Measurements from ENCODE around the gene NCCRP1. TPM values are rescaled to one million over a fixed set of nuclear protein-coding genes. Genes with fewer than 3 reads are reported as not detected.

The NCCRP1 gene
- total and polyA plus RNA-seq, 2 donors (not counting 1 experiment from before 2014, with no cell fraction given), result not detected

DNA sequence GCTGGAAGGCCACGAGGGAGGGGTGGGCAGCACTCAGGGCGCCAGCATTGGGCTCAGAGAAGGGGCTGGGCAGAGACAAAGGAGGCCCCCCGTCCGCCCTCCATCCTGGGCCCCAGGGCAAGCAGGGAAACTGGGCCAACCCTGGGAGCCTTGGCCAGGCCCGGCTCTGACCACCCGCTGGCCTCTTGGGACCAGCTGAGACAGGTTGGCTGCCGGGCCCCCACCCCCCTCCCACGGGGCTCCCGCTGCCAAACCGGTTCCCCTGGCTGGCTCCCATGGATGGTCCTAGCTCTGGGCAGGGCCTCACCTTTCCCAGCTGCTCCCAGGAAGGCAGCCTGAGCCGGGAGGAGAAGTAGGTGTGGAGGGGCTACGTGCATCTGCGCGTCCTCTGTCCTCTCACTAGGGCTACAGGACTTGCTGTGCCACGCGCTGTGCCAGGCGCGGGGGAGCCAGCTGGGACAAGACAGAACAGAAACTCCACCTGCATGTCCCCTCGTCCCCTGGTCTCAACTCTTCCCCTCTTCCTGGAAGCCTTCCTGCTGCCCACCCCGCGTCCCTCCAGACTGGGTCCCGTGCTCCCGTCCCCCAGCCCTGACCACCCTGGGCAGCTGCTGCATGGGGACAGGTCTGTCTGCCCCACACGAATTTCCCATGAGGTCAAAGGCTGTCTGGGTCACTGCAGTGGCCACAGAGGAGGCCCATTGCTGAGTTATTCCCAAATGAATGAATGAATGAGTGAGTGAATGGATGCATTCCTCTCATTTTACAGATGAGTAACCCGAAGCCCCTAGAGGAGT lies 29.1 kb upstream of the NCCRP1 start:
- TF ChIP-seq, protein P1, sequence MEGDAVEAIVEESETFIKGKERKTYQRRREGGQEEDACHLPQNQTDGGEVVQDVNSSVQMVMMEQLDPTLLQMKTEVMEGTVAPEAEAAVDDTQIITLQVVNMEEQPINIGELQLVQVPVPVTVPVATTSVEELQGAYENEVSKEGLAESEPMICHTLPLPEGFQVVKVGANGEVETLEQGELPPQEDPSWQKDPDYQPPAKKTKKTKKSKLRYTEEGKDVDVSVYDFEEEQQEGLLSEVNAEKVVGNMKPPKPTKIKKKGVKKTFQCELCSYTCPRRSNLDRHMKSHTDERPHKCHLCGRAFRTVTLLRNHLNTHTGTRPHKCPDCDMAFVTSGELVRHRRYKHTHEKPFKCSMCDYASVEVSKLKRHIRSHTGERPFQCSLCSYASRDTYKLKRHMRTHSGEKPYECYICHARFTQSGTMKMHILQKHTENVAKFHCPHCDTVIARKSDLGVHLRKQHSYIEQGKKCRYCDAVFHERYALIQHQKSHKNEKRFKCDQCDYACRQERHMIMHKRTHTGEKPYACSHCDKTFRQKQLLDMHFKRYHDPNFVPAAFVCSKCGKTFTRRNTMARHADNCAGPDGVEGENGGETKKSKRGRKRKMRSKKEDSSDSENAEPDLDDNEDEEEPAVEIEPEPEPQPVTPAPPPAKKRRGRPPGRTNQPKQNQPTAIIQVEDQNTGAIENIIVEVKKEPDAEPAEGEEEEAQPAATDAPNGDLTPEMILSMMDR (conservative IDR thresholded peaks at IDR 0.05 in 1 of 2, IDR thresholded peaks at IDR 0.05 in 1 of 2; ENCODE audit: low read depth in 1 of 2, low read length in 2 of 2), result no peak
- TF ChIP-seq EZH2 (IDR thresholded peaks at IDR 0.05; ENCODE audit: low read length, missing control alignments), result no peak
- no peak overlapping the region for H3K4me3 ChIP-seq (replicated peaks in 1 of 4; ENCODE audit: control extremely low read depth in 1 of 4, insufficient read depth in 1 of 4, low read depth in 3 of 4, low read length in 4 of 4)
- H3K27ac ChIP-seq (ENCODE audit: insufficient read depth, low read length), result no peak overlapping the region
- no peaks in the 10 kb centered on the region for H3K36me3 ChIP-seq (ENCODE audit: control insufficient read depth, insufficient read depth, low read length)
- no peaks in the 10 kb centered on the region for H3K9me3 ChIP-seq (ENCODE audit: control insufficient read depth, insufficient read depth, low read depth, low read length)
- no peaks in the 10 kb centered on the region for H3K4me1 ChIP-seq (ENCODE audit: control insufficient read depth, extremely low read depth, insufficient read depth, low read length)
- no peak overlapping the region for H3K4me2 ChIP-seq (ENCODE audit: extremely low read depth, insufficient read depth, low read length)
- no peak overlapping the region for H2AFZ ChIP-seq (ENCODE audit: low read length)
- H3K27me3 ChIP-seq (ENCODE audit: control insufficient read depth, insufficient read depth, low read length), result no peaks in the 10 kb centered on the region
- no peak for DNase-seq (ENCODE audit: low read depth in 2 of 2)
- no peaks in the 10 kb centered on the region for H4K20me1 ChIP-seq (ENCODE audit: control insufficient read depth, extremely low read depth, insufficient read depth, low read length)
- peaks cover 4% of the 10 kb centered on the region for H3K79me2 ChIP-seq (ENCODE audit: control insufficient read depth, insufficient read depth, low read length)
- H3K9ac ChIP-seq (ENCODE audit: insufficient read depth, low read length), result no peak overlapping the region

DNA sequence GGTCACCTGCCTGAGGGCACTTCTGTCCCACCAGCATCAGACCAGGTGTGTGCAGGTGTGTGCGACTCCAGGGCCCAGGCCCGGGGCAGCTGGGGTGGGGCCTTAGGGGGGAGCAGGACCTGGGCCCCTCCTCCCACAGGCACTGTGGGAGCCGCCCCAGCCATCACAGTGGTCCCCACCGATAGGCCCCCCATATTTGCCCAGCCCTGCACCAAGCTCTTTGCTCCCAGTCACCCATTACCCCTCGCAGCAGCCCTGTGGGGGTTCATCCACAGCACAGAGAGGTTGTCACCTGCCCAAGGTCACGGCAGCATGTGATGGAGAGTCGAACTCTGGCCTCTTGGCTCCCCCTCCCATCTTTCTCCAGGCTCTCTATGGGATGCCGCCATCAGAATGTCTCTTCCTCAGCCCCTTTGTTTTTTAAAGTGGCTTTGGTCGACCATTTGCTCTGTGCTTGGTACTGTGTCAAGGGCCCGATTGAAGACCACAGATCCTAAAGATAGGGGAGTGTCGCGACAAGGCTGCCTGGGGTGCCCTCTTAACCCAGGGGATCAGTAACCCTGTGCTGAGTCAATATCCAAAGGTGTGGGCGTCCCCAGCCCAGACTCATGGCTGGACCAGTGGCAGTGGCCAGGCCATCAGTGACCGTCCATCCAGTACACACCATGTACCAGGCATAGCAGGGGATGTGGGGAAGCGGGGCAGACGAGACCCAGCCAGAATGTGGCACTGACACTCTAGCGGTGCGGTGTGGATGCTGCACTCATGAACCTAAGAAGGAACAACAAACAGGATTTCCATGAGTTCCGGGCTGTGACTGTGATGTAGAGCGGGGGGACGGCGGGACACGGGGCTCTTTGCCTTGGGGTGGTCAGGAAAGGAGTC lies 28.3 kb upstream of the NCCRP1 start:
- DNase-seq (ENCODE audit: low read depth in 2 of 2), result no peak
- no peaks in the 10 kb centered on the region for H3K79me2 ChIP-seq (ENCODE audit: control insufficient read depth, insufficient read depth, low read length)
- no peaks in the 10 kb centered on the region for H3K9me3 ChIP-seq (ENCODE audit: control insufficient read depth, insufficient read depth, low read depth, low read length)
- H2AFZ ChIP-seq (ENCODE audit: low read length), result no peak overlapping the region
- no peak overlapping the region for H3K4me2 ChIP-seq (ENCODE audit: extremely low read depth, insufficient read depth, low read length)
- no peak overlapping the region for H3K27ac ChIP-seq (ENCODE audit: insufficient read depth, low read length)
- no peak for TF ChIP-seq EZH2 (IDR thresholded peaks at IDR 0.05; ENCODE audit: low read length, missing control alignments)
- TF ChIP-seq, protein P1 (conservative IDR thresholded peaks at IDR 0.05 in 1 of 2, IDR thresholded peaks at IDR 0.05 in 1 of 2; ENCODE audit: low read depth in 1 of 2, low read length in 2 of 2), result no peak
- no peak overlapping the region for H3K4me3 ChIP-seq (replicated peaks in 1 of 4; ENCODE audit: control extremely low read depth in 1 of 4, insufficient read depth in 1 of 4, low read depth in 3 of 4, low read length in 4 of 4)
- H3K36me3 ChIP-seq (ENCODE audit: control insufficient read depth, insufficient read depth, low read length), result no peaks in the 10 kb centered on the region
- H3K27me3 ChIP-seq (ENCODE audit: control insufficient read depth, insufficient read depth, low read length), result no peaks in the 10 kb centered on the region
- no peak overlapping the region for H3K9ac ChIP-seq (ENCODE audit: insufficient read depth, low read length)
- H4K20me1 ChIP-seq (ENCODE audit: control insufficient read depth, extremely low read depth, insufficient read depth, low read length), result no peaks in the 10 kb centered on the region
- H3K4me1 ChIP-seq (ENCODE audit: control insufficient read depth, extremely low read depth, insufficient read depth, low read length), result no peaks in the 10 kb centered on the region

DNA sequence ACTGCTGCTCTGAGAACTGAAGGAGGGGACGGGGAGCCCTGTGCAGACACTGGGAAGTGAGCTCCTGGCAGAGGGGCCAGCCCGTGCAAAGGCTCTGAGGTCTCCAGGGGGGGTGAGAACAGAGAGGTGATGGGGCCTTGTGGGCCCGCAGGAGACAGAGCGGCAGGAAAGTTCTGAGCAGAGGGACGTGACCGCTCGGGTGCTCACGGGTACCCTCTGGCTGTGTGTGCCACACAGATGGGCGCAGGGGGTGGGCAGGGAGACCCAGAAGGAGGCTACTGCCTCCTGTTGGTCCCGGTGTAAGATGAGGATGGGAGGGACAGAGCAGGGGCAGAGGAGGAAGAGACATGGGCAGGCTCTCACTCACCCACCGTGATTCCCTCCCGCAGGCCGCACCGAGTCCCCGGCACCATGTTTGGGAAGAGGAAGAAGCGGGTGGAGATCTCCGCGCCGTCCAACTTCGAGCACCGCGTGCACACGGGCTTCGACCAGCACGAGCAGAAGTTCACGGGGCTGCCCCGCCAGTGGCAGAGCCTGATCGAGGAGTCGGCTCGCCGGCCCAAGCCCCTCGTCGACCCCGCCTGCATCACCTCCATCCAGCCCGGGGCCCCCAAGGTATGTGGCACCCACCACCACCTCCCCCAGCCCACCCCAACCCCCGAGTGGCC lies 27.5 kb upstream of the NCCRP1 start:
- no peaks in the 10 kb centered on the region for H3K4me1 ChIP-seq (ENCODE audit: control insufficient read depth, extremely low read depth, insufficient read depth, low read length)
- no peak overlapping the region for H3K4me2 ChIP-seq (ENCODE audit: extremely low read depth, insufficient read depth, low read length)
- no peak for DNase-seq (ENCODE audit: low read depth in 2 of 2)
- no peak overlapping the region for H3K9ac ChIP-seq (ENCODE audit: insufficient read depth, low read length)
- H3K36me3 ChIP-seq (ENCODE audit: control insufficient read depth, insufficient read depth, low read length), result peaks cover 2% of the 10 kb centered on the region
- no peak overlapping the region for H3K4me3 ChIP-seq (replicated peaks in 1 of 4; ENCODE audit: control extremely low read depth in 1 of 4, insufficient read depth in 1 of 4, low read depth in 3 of 4, low read length in 4 of 4)
- no peaks in the 10 kb centered on the region for H4K20me1 ChIP-seq (ENCODE audit: control insufficient read depth, extremely low read depth, insufficient read depth, low read length)
- H3K27me3 ChIP-seq (ENCODE audit: control insufficient read depth, insufficient read depth, low read length), result no peaks in the 10 kb centered on the region
- TF ChIP-seq, protein P1 (conservative IDR thresholded peaks at IDR 0.05 in 1 of 2, IDR thresholded peaks at IDR 0.05 in 1 of 2; ENCODE audit: low read depth in 1 of 2, low read length in 2 of 2), result no peak
- TF ChIP-seq EZH2 (IDR thresholded peaks at IDR 0.05; ENCODE audit: low read length, missing control alignments), result no peak
- H3K27ac ChIP-seq (ENCODE audit: insufficient read depth, low read length), result no peak overlapping the region
- no peak overlapping the region for H2AFZ ChIP-seq (ENCODE audit: low read length)
- no peaks in the 10 kb centered on the region for H3K9me3 ChIP-seq (ENCODE audit: control insufficient read depth, insufficient read depth, low read depth, low read length)
- H3K79me2 ChIP-seq (ENCODE audit: control insufficient read depth, insufficient read depth, low read length), result no peaks in the 10 kb centered on the region
